ENCODE data around the gene DAB2IP. TPM values are rescaled to one million over a fixed set of nuclear protein-coding genes. Genes with fewer than 3 reads are reported as not detected.

DAB2IP gene
- total RNA-seq, 1 experiment from 2014 or later: 52.6 TPM

GRCh38 chr9:121734465-121734864, 83.0 kb downstream of the DAB2IP start:
- ChIA-PET CTCF (interaction anchor here (0.5 to 7.4 kb wide), 39 partner anchors 8 to 255 kb away, joined by 3 to 78 read pairs (median 6); no protein-coding TSS in a partner anchor), POLR2A (interaction anchor here (0.9 kb wide), 1 partner anchor 85 kb away, joined by 3 read pairs; no protein-coding TSS in a partner anchor)
- ATAC-seq: no peak
- Mint-ChIP-seq H3K9me3 (no peaks in the 10 kb centered on the region), H3K27me3 (ENCODE audit: low read depth) (peaks cover 3% of the 10 kb centered on the region; the same call in 1 of the 2 replicates), H3K36me3 (no peaks in the 10 kb centered on the region), H3K4me3 (no peak overlapping the region), H3K4me1 (peaks cover 59% of the 10 kb centered on the region), H3K27ac (peak overlapping the region; percentile 58)
- no peak for DNase-seq (ENCODE audit: low spot score)
- TF ChIP-seq, protein P1, sequence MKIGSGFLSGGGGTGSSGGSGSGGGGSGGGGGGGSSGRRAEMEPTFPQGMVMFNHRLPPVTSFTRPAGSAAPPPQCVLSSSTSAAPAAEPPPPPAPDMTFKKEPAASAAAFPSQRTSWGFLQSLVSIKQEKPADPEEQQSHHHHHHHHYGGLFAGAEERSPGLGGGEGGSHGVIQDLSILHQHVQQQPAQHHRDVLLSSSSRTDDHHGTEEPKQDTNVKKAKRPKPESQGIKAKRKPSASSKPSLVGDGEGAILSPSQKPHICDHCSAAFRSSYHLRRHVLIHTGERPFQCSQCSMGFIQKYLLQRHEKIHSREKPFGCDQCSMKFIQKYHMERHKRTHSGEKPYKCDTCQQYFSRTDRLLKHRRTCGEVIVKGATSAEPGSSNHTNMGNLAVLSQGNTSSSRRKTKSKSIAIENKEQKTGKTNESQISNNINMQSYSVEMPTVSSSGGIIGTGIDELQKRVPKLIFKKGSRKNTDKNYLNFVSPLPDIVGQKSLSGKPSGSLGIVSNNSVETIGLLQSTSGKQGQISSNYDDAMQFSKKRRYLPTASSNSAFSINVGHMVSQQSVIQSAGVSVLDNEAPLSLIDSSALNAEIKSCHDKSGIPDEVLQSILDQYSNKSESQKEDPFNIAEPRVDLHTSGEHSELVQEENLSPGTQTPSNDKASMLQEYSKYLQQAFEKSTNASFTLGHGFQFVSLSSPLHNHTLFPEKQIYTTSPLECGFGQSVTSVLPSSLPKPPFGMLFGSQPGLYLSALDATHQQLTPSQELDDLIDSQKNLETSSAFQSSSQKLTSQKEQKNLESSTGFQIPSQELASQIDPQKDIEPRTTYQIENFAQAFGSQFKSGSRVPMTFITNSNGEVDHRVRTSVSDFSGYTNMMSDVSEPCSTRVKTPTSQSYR (CRISPR knock-in tag; IDR thresholded peaks at IDR 0.05): no peak
- TF ChIP-seq FOXK1 (CRISPR knock-in tag; IDR thresholded peaks at IDR 0.05) (no peak), PRRX2 (CRISPR knock-in tag; IDR thresholded peaks at IDR 0.05) (no peak), KAT7 (CRISPR knock-in tag; IDR thresholded peaks at IDR 0.05; ENCODE audit: borderline replicate concordance) (no peak), FOXP1 (CRISPR knock-in tag; IDR thresholded peaks at IDR 0.05; ENCODE audit: borderline replicate concordance) (no peak), USF1 (CRISPR knock-in tag; IDR thresholded peaks at IDR 0.05) (no peak), GABPB1 (CRISPR knock-in tag; IDR thresholded peaks at IDR 0.05) (no peak), GTF2I (CRISPR knock-in tag; conservative IDR thresholded peaks at IDR 0.05) (no peak), ATF3 (CRISPR knock-in tag; conservative IDR thresholded peaks at IDR 0.05) (no peak), ZNF317 (CRISPR knock-in tag; IDR thresholded peaks at IDR 0.05; ENCODE audit: borderline replicate concordance, low read depth) (no peak)
- TF ChIP-seq, protein P2, sequence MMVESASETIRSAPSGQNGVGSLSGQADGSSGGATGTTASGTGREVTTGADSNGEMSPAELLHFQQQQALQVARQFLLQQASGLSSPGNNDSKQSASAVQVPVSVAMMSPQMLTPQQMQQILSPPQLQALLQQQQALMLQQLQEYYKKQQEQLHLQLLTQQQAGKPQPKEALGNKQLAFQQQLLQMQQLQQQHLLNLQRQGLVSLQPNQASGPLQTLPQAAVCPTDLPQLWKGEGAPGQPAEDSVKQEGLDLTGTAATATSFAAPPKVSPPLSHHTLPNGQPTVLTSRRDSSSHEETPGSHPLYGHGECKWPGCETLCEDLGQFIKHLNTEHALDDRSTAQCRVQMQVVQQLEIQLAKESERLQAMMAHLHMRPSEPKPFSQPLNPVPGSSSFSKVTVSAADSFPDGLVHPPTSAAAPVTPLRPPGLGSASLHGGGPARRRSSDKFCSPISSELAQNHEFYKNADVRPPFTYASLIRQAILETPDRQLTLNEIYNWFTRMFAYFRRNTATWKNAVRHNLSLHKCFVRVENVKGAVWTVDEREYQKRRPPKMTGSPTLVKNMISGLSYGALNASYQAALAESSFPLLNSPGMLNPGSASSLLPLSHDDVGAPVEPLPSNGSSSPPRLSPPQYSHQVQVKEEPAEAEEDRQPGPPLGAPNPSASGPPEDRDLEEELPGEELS (CRISPR knock-in tag; IDR thresholded peaks at IDR 0.05): no peak
- TF ChIP-seq, protein P3, sequence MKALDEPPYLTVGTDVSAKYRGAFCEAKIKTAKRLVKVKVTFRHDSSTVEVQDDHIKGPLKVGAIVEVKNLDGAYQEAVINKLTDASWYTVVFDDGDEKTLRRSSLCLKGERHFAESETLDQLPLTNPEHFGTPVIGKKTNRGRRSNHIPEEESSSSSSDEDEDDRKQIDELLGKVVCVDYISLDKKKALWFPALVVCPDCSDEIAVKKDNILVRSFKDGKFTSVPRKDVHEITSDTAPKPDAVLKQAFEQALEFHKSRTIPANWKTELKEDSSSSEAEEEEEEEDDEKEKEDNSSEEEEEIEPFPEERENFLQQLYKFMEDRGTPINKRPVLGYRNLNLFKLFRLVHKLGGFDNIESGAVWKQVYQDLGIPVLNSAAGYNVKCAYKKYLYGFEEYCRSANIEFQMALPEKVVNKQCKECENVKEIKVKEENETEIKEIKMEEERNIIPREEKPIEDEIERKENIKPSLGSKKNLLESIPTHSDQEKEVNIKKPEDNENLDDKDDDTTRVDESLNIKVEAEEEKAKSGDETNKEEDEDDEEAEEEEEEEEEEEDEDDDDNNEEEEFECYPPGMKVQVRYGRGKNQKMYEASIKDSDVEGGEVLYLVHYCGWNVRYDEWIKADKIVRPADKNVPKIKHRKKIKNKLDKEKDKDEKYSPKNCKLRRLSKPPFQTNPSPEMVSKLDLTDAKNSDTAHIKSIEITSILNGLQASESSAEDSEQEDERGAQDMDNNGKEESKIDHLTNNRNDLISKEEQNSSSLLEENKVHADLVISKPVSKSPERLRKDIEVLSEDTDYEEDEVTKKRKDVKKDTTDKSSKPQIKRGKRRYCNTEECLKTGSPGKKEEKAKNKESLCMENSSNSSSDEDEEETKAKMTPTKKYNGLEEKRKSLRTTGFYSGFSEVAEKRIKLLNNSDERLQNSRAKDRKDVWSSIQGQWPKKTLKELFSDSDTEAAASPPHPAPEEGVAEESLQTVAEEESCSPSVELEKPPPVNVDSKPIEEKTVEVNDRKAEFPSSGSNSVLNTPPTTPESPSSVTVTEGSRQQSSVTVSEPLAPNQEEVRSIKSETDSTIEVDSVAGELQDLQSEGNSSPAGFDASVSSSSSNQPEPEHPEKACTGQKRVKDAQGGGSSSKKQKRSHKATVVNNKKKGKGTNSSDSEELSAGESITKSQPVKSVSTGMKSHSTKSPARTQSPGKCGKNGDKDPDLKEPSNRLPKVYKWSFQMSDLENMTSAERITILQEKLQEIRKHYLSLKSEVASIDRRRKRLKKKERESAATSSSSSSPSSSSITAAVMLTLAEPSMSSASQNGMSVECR (CRISPR knock-in tag; IDR thresholded peaks at IDR 0.05; ENCODE audit: borderline replicate concordance): no peak
- TF ChIP-seq, protein P4, sequence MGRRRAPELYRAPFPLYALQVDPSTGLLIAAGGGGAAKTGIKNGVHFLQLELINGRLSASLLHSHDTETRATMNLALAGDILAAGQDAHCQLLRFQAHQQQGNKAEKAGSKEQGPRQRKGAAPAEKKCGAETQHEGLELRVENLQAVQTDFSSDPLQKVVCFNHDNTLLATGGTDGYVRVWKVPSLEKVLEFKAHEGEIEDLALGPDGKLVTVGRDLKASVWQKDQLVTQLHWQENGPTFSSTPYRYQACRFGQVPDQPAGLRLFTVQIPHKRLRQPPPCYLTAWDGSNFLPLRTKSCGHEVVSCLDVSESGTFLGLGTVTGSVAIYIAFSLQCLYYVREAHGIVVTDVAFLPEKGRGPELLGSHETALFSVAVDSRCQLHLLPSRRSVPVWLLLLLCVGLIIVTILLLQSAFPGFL (CRISPR knock-in tag; IDR thresholded peaks at IDR 0.05; ENCODE audit: borderline replicate concordance): no peak
